NCI-H2196 (cell line): ENCODE results near the gene SGO2.
"Not testable (repeated sequence)": the region's sequence is repeated elsewhere in the genome, so short reads cannot be mapped to it uniquely, and the experiment has no call there.

Source experiments
- DNase-seq: peaks from one replicate; lab custom pipeline; 2025; ENCODE audit not compliant: unreplicated experiment; lab: John Stamatoyannopoulos, UW

SGO2 gene

DNA sequence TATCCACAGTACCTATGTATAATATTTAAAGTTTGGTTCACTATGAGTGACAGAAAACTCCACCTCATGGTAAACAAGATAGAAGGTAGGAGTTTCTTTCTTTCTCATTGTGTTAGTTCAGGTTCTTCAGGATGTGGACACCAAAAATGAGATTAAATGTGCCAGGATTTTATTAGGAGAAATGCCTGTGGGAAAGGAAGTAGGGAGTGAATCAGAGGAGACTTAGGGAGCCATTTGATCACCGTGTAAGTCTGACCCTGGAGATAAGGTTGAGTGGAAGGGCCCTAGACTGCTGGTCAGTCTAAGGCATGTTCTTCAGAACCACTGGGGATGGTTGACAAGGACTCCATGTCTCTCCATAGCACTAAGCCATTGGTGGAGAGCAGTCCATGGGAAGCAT is 67.9 kb downstream of the SGO2 start:
- no peak for DNase-seq

GRCh38 chr2:200595913-200596312 is 69.9 kb downstream of the SGO2 start:
- DNase-seq = no peak

DNA sequence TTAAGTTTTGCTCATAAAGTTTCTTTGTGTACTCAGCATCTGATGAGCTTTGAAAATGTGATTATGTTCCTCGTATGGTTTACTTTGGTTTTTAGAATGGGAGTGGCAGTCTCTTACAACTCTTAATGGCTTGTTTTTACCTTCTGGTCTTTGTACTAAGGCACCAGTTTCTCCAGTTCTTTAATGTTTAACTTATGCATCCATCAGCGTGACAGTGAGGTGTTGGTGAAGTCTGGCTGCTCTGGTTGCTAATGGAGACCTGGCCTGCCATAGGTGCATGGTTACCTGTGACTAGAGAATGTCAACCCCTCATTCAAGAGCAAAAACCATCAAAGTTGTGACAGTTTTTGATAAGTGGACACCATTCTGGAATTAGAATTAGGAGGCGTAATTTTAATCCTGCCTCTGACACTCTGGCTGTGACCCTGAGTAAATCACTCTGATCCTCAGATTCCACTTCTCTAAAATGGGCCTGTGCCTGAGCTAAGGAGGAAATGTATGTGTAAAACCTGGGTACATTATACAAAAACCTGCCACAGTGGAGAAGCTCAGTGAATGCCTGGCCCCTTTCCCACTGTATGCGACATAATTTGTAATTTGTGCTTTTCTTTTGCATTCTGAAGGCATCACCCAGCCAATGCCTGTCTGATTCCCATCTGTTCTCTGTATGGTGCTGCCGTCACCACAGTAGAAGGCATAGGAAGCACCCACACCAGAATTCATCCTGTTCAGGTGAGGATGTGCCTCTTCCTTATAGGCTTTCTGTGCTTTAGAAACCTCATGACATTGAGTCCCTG is 71.0 kb downstream of the SGO2 start:
- no peak for DNase-seq

DNA sequence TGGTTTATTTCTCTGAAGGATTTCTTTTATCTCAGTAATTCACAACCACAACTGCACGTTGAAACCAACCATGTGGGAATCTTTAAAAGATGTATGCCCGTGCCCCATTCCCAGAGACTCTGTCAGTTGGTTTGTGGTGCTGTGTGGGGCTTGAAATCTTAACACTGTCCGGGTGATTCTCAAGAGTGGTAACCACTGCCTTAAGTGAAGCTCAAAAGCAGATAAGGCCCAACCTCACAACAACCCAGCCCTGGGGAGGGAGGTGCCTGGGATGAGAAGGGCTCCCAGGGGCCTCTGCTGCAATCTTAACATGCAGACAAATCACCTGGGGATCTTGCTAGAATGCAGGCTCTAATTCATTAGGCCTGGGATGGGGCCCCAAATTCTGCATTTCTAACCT is 73.2 kb downstream of the SGO2 start:
- no peak for DNase-seq

DNA sequence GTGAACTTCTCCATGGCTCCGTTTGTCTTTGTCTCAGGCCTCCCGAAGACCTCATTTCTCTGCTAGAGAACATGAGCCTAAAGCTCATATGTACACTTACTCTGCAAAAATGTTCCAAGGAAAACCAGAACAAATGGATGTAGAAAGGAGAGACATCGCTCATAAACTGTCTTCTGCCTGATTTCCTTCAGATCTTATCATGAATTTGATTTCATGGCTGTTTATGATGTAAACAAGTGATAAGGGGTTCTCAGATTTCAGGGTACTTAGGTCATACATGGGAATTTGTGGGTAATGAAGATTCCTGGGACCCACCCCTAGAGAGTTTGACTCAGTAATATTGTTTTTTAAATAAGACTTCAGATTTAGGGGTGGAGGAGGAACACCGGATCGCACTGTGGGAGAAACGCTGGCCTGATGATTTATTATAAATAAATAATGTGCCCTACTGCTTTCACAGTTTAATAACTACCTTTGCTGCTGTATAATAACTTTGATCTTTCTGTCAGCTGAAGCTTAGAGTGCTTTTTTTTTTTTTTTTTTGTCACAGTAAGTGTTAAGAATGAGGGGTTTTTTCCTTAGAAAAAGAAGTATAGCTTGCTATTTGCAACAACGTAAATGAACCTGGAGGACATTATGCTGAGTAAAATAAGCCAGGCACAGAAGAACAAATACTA is 74.7 kb downstream of the SGO2 start:
- DNase-seq = no peak

GRCh38 chr2:200602584-200602983 is 76.6 kb downstream of the SGO2 start:
- DNase-seq = no peak

DNA sequence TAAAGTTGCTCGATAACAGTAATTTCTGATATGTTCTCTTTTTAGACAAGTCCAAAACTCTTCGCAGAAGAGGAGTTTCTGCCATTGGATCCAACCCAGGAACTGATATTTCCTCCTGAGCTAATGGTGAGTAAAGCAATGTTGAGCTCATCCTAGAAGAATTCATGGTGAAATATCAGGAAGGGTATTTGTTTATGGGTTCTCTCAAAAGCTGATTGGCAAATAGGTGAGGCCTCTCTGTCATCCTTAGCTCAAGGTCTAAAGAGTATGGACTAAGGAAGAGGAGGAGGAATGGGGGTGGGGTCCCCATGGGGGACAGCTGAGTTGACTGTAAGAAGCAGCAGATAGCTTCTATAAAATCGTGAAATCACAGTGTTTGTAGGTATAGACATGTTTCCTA is 78.0 kb downstream of the SGO2 start:
- no peak for DNase-seq

- no peak for DNase-seq
These were observed 78.7 kb downstream of the SGO2 start for GRCh38 chr2:200604571-200605255.

- no peak for DNase-seq
These were observed 82.5 kb downstream of the SGO2 start for GRCh38 chr2:200608341-200609027.

- no peak for DNase-seq
These were observed 83.1 kb downstream of the SGO2 start for GRCh38 chr2:200609028-200609614.

GRCh38 chr2:200610217-200610616 is 84.2 kb downstream of the SGO2 start:
- DNase-seq = not testable (repeated sequence)

DNA sequence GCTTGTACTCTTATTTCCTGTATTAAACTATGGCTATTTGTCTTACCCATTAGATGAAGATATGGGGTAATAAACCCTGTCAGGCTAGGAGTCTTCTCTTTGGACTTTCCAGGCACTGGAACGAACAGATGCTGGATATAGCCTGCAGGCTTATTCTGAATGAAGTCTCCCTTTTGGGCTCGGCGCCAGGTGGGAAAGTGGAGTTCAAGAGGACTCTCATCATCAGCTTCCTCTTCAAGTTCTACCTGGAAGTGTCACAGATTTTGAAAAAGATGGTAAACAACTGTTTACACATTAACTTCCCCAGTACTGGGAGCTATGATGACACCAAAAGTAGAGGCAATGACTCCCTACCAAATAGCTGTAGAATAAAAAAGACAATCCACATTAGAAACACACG is 87.7 kb downstream of the SGO2 start:
- DNase-seq = no peak

DNA sequence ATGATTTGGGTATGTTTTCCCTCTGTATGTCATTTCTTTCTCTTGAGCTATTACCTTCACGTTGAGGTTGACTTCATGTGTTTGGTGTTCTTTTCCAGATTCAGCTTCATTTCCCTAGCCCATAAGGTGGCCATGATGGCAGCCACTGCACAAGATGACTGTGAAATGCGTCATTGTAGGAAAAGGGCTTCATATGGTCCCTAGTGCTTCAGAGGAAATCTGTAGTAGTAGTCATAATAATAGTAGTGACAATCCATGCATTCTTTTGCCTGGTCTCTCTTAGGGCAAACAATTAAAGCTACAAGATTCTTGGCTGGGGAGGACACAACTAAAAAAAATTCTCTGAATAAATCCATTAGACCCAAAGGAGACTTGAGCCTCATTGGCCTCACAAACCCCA is 88.2 kb downstream of the SGO2 start:
- DNase-seq = no peak

GRCh38 chr2:200615247-200615646 is 89.2 kb downstream of the SGO2 start:
- no peak for DNase-seq

GRCh38 chr2:200616193-200616592 is 90.2 kb downstream of the SGO2 start:
- DNase-seq = no peak

GRCh38 chr2:200616656-200617055 is 90.6 kb downstream of the SGO2 start:
- no peak for DNase-seq

DNA sequence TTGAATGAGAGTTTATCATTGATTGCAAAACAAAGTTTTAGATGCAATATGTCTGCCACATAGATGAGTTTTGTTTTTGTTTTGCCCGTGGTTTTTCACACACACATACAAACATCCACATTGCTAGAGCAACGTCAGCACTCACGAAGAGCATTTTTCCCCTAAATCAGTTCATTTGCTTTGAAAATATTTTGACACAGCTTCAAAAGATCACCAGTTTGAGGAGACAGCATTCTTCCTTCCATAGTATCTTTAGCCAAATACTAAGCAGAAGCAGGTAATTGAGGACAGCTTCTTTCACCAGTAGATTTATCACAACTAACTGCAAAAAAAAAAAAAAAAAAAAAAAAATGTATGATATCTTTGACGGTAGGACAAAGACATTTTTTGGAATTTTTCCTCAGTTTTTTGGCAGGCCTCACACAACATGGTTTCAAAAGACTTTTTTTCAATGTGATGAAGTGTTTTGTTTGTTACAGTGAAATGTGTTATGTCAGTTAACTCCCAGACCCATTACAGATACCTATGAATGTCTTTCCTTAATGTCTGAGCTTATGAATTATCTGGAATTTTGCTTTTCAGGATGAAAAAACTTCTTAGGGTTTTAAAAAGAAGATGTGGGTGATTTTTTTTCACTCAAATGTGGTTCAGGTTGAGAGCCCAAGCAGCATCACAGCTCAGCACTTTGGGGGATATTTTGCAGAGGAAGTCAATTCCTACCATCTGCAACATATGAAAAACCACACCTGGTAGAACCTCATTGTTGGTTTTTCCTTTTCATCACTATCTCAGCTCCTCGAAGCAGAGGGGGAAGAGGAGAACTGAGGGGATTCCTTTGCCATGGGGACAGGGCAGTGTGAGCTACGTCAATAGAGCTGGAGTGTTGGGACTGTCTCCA is 91.4 kb downstream of the SGO2 start:
- DNase-seq = no peak

GRCh38 chr2:200618054-200618419 is 92.0 kb downstream of the SGO2 start:
- no peak for DNase-seq

DNA sequence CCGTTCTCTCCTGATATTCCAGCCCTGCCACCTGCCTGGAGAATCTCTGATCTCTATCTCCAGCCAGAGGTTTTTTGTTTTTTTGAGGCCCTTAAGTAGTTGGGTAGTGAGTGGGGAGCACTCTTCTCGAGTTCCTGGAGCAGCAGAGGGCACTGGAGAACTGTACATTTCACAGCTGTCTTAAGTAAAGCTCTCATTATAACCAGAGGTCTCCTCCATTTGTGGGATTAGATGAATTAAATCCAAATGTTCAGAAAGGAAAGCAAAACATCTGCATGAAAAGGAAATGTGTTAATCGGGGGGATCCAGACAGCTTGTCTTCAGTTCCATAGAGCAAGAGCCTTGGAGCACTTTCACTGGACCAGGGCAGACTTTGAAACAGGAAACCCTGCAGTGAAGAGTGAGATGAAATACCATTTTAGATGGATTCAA is 92.6 kb downstream of the SGO2 start:
- no peak for DNase-seq

DNA sequence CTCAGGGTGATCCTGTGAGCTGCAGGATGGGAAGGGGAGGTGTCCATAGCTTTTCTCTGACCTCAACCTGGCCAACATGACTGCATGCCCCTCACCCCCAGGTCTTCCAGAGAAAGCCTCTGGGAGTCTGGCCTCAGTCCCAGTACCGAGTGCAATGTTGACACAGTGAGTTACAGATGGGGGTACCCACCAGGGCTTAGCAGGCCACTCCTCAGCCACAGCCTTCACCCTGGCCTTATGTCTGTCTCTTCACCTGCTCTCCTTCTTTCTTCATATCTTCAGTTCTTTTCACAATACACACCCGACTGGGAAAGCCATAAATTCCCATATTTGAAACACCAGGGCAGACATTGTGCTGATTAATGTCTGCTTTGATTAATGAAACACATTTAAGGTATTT is 93.3 kb downstream of the SGO2 start:
- DNase-seq = no peak
